Fibroblast of skin of scalp (primary cell): Measurements from ENCODE around the gene HUNK.
A peak's percentile ranks its signal among the peaks of the same experiment; 100 is the strongest.

Source experiments
- DNase-seq: peaks from one replicate; pipeline ENCODE4 v3.0.0-alpha.2; 2013

The HUNK gene

DNA sequence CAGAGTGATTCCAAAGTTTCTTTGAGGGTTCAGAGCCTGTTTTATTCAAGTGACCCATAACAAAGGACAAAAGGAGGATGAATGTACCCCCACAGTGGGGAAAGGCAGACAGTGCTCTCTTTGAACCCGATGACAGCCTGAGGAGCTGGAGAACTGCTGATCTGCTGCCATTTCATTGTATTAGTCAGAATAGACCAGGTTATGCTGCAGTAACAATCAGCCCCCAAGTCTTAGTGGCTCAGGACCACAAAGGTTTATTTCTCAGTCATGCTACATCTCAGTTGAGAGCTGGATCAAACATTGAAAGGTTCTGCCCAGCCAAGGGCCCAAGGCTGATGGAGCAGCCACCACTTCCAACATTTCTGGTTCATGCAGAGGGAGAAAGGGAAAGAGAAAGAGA is 88.9 kb downstream of the HUNK start:
- DNase-seq: no peak

DNA sequence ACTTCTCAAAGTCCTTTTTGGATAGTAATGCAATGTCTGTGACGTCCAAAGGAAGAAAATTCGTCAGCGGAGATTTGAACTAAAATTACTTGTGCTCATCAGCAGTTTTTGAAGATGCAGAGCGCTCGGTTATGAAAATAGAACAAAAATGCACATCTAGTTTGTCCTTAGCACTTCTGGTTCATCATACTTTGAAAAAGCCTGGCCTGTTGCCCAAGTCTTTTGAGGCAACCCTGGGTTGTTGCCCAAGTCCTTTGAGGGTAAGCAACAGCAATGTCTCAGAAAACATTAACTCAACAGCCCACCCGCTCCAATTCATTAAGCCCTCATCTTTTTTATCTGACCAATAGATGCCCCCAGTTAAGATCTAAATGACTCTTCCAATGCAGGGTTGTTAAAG is 91.9 kb downstream of the HUNK start:
- DNase-seq: peak; percentile 7

- DNase-seq: no peak
Observed at GRCh38 chr21:31967334-31967733, 94.5 kb downstream of the HUNK start.

DNA sequence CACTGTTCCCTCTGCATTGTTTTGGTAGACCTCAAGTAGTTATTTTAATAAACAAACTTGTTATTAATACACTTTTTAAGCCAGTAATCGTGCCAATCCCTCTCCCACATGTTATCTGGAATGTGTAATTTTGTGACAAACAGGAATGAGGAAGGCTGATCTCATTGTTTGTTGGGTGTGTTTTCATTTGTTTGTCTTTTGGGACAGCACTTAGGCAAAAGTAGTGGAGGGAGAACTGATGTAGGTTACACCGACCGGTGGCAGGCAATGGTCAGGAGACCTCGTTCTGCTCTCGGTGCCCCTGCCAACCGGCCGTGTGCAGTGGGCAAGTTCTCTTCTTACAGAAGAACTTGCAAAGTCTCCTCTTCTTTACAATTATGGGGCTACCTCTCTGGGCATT is 99.8 kb downstream of the HUNK start:
- no peak for DNase-seq

- no peak for DNase-seq
Observed at GRCh38 chr21:31973402-31973944, 100.7 kb downstream of the HUNK start.

DNA sequence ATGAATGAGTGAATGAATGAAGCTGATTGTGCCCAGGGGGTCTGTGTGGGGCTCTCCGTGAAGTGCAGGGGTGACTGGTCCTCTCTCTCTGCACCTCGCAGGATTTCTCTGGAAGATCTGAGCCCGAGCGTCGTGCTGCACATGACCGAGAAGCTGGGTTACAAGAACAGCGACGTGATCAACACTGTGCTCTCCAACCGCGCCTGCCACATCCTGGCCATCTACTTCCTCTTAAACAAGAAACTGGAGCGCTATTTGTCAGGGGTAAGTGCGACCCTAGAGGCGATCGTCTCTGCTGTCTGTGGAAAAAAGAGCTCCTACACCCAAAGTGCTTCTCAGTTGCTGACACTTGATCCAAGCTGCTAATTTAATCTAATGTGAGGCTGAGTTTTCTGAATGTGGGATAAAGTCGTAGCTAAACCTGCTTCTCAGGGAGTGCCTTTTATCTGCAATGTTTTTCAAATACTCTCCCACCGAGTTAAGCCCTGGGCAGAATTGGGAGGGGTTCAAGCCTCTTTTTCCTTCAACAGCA is 101.7 kb downstream of the HUNK start:
- DNase-seq: no peak

- no peak for DNase-seq
Observed at GRCh38 chr21:31975491-31975890, 102.7 kb downstream of the HUNK start.

DNA sequence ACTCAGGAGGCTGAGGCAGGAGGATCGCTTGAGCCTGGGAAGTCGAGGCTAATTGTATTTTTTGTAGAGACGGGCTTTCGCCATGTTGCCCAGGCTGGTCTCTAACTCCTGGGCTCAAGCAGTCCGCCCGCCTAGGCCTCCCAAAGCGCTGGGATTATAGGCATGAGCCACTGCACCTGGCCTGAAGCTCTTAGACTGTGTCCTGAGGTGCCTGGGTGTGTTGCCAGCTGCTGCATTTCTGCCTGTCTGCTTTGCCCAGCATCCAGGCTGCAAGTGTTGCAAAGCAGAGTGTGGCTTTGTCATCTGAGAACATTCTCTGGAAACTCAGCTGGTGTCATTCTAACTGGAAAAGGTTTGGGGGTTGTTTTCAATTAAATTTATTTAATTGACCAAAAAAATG is 105.0 kb downstream of the HUNK start:
- no peak for DNase-seq

GRCh38 chr21:31983120-31983519 is 110.3 kb downstream of the HUNK start:
- no peak for DNase-seq

DNA sequence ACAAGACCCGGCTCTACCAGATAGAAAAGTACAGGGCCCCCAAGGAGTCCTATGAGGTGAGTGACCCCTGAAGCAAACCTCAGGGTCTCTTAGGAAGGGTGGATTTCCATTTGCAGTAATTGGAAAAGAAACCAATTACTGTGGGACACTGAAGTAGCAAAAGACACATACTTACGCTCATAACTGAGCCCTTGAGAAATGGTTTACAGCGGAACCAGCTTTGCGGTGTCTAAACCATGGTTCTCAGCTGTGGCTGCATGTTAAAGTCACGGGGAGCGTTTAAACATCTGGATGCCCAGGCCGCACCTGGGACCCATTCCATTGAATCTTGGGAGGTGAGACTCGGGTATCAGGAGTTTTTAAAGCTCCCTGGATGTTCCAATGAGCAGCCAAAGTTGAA is 110.7 kb downstream of the HUNK start:
- no peak for DNase-seq

DNA sequence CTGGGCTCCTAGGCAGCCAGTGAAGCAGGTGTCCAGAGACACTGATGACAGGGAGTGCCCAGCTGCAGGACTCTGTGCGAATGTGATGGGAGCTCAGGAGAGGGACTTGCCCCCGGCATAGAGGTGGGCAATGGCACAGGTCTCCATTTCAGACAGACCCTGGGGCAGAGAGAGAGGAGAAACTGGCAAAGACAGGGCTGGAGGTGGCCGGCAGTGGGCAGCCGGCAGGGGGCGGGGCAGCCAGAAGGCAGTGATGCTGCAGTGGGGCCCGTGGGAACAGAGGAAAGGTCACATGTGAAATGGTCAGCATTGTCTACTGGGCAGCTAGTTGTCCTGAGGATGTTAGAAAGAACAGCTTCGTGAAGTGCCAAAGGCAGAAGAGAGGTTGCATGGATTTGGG is 112.6 kb downstream of the HUNK start:
- no peak for DNase-seq

- DNase-seq: no peak
Observed at GRCh38 chr21:31986035-31986856, 113.4 kb downstream of the HUNK start.

DNA sequence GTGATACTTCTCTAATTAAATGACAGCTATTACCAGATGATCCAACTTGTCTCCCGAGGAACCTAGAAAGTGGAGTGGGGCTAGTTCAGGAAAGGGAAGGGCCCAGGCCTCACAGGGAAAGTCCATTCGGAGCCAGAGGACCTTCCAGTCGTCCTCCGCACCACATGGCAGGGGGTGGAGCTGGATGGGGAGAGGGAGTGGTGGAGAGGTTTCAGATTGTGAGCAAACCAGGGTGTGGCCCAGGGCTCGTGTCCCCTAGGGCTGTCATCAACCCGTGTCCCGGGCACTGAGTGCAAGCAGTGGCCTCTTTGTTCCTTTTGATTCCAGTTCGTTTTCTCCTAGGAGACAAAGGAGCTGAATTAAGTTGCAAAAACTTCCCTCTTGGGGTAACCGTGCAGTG is 114.9 kb downstream of the HUNK start:
- peak; percentile 5 for DNase-seq

- peak; percentile 78 for DNase-seq
Observed at GRCh38 chr21:31988492-31989290, 115.9 kb downstream of the HUNK start.

DNA sequence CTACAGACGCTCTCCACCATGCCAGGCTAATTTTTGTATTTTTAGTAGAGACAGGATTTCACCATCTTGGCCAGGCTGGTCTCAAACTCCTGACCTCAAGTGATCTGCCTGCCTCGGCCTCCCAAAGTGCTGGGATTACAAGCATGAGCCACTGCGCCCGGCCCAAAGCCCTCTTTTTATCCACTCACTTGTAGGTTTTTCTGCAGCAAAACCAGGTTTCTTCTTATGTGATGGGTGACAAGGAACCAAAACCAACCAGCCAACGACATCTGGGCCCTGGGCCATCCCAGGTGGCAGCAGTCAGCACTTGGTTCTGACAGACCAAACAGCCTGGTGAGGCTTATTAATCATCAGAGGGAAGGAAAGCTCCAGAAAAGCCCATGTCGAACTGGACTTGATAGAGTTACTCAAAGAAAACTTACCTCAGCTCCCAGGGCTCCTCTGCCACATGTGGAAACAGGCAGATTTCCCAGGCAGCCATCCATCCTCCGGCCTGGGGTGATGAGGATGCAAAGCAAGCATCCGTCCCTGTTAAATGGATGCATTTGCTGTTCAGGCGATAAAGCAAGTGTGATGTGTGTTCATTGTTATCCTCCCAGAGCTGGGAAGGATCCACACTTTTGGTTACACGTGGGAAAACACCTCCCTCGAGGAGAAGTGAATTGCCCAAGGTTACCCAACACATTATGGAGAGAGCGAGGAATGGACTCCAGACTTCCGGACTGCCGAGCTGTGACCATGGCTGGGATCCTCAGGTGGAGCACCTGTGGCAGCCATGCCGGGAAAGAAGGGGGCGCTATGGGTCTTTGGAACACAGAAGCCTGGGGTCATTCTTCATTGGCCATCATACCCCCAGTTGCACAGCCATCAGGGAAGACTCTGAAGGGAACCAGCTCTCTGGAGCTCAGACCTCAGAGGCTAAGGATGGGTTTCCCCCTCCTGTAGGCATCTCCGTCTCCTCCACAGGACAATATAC is 118.8 kb downstream of the HUNK start:
- no peak for DNase-seq

DNA sequence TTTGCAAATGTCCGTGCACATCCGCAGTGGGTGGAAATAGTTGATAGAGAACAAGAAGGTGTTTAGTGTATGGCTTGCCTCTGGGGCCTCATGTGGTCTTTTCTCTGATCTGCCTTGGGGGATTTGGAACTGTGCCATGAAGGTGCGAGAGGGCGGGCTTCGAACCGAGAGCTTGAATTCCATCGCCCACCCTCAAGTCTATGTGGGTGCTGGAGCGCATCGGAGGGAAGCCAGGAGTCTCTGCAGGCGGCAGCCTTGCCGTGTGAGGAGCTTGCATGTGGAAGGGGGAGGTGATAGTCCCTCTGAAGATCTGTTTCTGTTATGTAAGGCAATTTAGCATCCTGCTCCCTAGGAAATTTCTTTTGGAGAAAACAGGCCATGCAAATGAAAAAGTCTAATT is 119.6 kb downstream of the HUNK start:
- no peak for DNase-seq

- DNase-seq: no peak
Observed at GRCh38 chr21:31993826-31994825, 121.3 kb downstream of the HUNK start.

DNA sequence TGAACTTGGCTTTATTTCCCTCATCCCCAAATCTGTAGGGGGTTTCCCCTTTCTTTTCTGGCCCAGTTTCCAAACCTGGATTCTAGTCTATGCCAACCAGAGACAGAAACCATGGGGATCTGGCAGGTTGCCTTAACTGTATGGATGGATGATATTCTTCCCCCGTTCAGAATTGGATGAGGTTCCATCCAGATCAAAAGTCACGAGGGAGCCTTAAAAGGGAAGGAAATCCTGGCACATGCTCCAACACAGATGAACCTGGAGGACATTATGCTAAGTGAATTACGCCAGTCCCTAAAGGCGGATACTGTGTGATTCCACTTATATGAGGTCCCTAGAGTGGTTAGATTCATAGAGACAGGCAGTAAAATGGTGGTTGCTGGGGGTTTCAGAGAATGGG is 124.4 kb downstream of the HUNK start:
- DNase-seq: no peak

GRCh38 chr21:31999810-32000468 is 127.1 kb downstream of the HUNK start:
- no peak for DNase-seq

DNA sequence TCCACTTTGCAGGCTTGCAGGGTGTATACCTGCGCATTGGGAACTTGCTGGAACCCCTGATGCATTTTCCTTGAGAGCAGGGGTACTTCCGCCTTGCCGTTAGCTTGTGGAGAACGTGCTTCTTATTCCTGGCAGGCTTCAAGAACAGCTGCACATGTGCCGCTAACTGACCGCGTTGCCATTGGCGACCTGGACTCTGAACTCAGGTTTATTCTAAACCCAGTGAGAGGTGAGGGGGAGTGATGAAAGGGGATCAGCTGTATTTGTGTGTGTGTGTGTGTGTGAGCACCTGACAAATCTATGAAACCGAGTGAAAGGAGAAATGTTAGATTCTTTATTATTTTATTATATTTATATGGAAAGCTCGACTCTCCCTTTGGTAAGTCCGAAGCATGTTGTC is 128.6 kb downstream of the HUNK start:
- no peak for DNase-seq
